K562 (cell line): ENCODE measurements around the gene WFDC1. TPM values are rescaled to one million over a fixed set of nuclear protein-coding genes. Genes with fewer than 3 reads are reported as not detected.

Source experiments
- FOS ChIP-seq: IDR thresholded peaks from 3 replicates; pipeline ENCODE4 v1.6.1; 2011; ENCODE audit not compliant: insufficient read length; ENCODE audit errors: extremely low read depth
- HNRNPUL1 ChIP-seq: fragments of 200-400 bp; formaldehyde crosslinking; IDR thresholded peaks from 2 replicates; pipeline ENCODE4 v1.6.1; 2017; ENCODE audit warnings: low read length
- LEF1 ChIP-seq: fragments of 450-650 bp; IDR thresholded peaks from 2 replicates; pipeline ENCODE4 v1.6.1; 2016; ENCODE audit warnings: mild to moderate bottlenecking
- PCBP1 ChIP-seq: fragments of 200-400 bp; formaldehyde crosslinking; IDR thresholded peaks from 2 replicates; pipeline ENCODE4 v1.6.1; 2018; ENCODE audit warnings: mild to moderate bottlenecking, low read depth, low read length; ENCODE audit not compliant: poor library complexity, severe bottlenecking
- POLR2H ChIP-seq: IDR thresholded peaks from 2 replicates; pipeline ENCODE4 v1.6.1; 2016; ENCODE audit warnings: missing genetic modification characterization, low read depth, mild to moderate bottlenecking, control low read depth, missing compliant biosample characterization, moderate library complexity
- RBM25 ChIP-seq: fragments of 200-400 bp; formaldehyde crosslinking; IDR thresholded peaks from 2 replicates; pipeline ENCODE4 v1.6.1; 2018; ENCODE audit warnings: low read length, low read depth, moderate library complexity; ENCODE audit not compliant: severe bottlenecking
- SMARCC2 ChIP-seq: fragments of 450-650 bp; IDR thresholded peaks from 2 replicates; pipeline ENCODE4 v1.6.1; 2017; ENCODE audit warnings: antibody characterized with exemption, moderate library complexity, mild to moderate bottlenecking, low read depth
- ZNF586 ChIP-seq: fragments of 450-650 bp; formaldehyde crosslinking; conservative IDR thresholded peaks from 2 replicates; pipeline ENCODE4 v1.4.0; 2020; ENCODE audit warnings: mild to moderate bottlenecking, moderate library complexity
- polyA plus RNA-seq, 8 experiments: library from polyadenylated mRNA; depleted of rRNA in 4 of 8; stranded (reverse) in 5 of 8; unstranded in 3 of 8; fragments of >200 nt; fragmentation: Nextera tagmentation in 2 of 8; fragmentation: Illumina TruSeq in 1 of 8; extraction: Ambion mirVana in 2 of 8; extraction: Trizol in 1 of 8; gene quantifications; 2 replicates each; pipeline versions ENCODE4 v1.2.1 to v1.2.3, GENCODE V29; 2011 to 2014; ENCODE audit warnings: inconsistent platforms in 1 of 8, missing spikeins in 1 of 8
- total RNA-seq, 7 experiments: library from RNA; depleted of rRNA in 6 of 7; stranded (reverse); fragments of >200 nt in 6 of 7; fragmentation: Illumina TruSeq in 2 of 7; extraction: Trizol in 2 of 7; gene quantifications; 2 replicates each; pipeline versions ENCODE4 v1.2.1 to v1.2.3, GENCODE V29; 2011 to 2021; ENCODE audit warnings: low replicate concordance in 1 of 7
- TF ChIP-seq, protein P1 (sequence below): fragments of 200-600 bp; sonication (generic); IDR thresholded peaks from one replicate; pipeline ENCODE4 v1.6.1; 2012; ENCODE audit warnings: mild to moderate bottlenecking, low read depth, low read length, inconsistent platforms
- TF ChIP-seq, protein P2 (sequence below): fragments of 250-450 bp; sonication (Bioruptor Pico); IDR thresholded peaks from 2 replicates; pipeline ENCODE4 v1.5.0; 2021; ENCODE audit warnings: mild to moderate bottlenecking, moderate library complexity

The WFDC1 gene
- total and polyA plus RNA-seq, 9 of the 15 experiments (the other 6 are each of a cell fraction or from before 2014, with no cell fraction given), result not detected

DNA sequence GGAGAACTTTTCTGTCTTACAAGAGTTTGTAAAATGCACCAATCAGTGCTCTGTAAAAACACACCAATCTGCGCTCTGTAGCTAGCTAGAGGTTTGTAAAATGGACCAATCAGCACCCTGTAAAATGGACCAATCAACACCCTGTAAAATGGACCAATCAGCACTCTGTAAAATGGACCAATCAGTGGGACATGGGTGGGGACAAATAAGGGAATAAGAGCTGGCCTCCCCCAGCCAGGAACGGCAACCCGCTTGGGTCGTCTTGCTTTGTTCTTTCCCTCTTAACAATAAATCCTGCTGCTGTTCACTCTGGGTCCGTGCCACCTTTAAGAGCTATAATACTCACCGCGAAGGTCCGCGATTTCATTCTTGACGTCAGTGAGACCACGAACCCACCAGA lies 36.4 kb upstream of the WFDC1 start (continued):
- TF ChIP-seq, protein P1, sequence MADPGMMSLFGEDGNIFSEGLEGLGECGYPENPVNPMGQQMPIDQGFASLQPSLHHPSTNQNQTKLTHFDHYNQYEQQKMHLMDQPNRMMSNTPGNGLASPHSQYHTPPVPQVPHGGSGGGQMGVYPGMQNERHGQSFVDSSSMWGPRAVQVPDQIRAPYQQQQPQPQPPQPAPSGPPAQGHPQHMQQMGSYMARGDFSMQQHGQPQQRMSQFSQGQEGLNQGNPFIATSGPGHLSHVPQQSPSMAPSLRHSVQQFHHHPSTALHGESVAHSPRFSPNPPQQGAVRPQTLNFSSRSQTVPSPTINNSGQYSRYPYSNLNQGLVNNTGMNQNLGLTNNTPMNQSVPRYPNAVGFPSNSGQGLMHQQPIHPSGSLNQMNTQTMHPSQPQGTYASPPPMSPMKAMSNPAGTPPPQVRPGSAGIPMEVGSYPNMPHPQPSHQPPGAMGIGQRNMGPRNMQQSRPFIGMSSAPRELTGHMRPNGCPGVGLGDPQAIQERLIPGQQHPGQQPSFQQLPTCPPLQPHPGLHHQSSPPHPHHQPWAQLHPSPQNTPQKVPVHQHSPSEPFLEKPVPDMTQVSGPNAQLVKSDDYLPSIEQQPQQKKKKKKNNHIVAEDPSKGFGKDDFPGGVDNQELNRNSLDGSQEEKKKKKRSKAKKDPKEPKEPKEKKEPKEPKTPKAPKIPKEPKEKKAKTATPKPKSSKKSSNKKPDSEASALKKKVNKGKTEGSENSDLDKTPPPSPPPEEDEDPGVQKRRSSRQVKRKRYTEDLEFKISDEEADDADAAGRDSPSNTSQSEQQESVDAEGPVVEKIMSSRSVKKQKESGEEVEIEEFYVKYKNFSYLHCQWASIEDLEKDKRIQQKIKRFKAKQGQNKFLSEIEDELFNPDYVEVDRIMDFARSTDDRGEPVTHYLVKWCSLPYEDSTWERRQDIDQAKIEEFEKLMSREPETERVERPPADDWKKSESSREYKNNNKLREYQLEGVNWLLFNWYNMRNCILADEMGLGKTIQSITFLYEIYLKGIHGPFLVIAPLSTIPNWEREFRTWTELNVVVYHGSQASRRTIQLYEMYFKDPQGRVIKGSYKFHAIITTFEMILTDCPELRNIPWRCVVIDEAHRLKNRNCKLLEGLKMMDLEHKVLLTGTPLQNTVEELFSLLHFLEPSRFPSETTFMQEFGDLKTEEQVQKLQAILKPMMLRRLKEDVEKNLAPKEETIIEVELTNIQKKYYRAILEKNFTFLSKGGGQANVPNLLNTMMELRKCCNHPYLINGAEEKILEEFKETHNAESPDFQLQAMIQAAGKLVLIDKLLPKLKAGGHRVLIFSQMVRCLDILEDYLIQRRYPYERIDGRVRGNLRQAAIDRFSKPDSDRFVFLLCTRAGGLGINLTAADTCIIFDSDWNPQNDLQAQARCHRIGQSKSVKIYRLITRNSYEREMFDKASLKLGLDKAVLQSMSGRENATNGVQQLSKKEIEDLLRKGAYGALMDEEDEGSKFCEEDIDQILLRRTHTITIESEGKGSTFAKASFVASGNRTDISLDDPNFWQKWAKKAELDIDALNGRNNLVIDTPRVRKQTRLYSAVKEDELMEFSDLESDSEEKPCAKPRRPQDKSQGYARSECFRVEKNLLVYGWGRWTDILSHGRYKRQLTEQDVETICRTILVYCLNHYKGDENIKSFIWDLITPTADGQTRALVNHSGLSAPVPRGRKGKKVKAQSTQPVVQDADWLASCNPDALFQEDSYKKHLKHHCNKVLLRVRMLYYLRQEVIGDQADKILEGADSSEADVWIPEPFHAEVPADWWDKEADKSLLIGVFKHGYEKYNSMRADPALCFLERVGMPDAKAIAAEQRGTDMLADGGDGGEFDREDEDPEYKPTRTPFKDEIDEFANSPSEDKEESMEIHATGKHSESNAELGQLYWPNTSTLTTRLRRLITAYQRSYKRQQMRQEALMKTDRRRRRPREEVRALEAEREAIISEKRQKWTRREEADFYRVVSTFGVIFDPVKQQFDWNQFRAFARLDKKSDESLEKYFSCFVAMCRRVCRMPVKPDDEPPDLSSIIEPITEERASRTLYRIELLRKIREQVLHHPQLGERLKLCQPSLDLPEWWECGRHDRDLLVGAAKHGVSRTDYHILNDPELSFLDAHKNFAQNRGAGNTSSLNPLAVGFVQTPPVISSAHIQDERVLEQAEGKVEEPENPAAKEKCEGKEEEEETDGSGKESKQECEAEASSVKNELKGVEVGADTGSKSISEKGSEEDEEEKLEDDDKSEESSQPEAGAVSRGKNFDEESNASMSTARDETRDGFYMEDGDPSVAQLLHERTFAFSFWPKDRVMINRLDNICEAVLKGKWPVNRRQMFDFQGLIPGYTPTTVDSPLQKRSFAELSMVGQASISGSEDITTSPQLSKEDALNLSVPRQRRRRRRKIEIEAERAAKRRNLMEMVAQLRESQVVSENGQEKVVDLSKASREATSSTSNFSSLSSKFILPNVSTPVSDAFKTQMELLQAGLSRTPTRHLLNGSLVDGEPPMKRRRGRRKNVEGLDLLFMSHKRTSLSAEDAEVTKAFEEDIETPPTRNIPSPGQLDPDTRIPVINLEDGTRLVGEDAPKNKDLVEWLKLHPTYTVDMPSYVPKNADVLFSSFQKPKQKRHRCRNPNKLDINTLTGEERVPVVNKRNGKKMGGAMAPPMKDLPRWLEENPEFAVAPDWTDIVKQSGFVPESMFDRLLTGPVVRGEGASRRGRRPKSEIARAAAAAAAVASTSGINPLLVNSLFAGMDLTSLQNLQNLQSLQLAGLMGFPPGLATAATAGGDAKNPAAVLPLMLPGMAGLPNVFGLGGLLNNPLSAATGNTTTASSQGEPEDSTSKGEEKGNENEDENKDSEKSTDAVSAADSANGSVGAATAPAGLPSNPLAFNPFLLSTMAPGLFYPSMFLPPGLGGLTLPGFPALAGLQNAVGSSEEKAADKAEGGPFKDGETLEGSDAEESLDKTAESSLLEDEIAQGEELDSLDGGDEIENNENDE, result no peak
- TF ChIP-seq HNRNPUL1 (no peak), FOS (peak; percentile 19), POLR2H (no peak), PCBP1 (no peak), RBM25 (peak; percentile 22), LEF1 (no peak), ZNF586 (no peak), SMARCC2 (no peak)
- TF ChIP-seq, protein P2, sequence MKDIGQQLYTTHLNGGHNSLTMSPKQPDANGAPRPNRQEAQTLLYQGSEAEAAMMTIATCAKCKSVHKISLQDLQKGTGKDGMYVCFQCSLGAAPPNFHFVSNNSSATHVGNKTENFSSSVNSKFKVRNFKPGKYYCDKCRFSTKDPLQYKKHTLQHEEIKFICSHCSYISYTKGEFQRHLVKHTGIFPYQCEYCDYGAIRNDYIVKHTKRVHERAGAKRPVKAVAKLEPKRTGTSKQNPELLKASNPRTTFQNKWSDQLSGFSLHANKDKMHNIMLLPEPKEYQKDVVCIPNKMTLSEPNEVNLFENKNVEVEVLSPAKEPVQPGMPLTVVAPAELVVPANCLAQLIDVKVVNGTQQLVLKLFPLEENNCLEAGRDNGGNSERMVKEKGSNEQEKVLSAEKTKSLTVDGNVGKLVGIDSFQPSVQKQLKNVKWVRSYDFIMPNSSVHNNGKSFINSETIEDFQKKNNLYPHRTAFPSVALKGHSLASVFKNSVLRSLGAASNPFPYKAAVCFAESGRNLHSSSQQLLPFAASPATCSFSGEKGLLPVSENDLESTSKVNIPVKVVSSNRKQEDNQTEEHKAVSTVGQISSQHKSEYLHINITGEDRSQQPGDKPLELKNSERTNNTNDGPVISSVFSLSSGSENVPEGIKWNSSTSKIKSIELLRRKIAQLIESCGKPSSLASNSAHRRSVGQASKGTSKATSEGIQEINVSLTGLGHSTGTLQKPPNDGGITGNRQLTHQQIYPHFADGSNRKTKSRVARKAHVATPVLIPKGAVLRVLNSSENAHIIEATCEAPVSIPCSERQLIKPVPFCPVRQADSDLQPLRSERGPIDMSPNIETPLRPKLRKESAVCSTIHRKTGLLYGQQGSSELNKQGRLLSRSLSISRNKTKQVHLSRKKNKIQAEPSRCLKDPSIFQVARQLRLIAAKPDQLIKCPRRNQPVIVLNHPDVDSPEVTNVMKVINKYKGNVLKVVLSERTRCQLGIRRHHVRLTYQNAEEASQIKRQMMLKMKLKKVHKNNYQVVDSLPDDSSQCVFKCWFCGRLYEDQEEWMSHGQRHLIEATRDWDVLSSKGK, result no peak
- TF ChIP-seq, all 486 proteins: peak for 3
